WTC11 (cell line): Measurements from ENCODE around the gene DHRS7.

Source experiments
- CBFB ChIP-seq: sonication (generic); formaldehyde crosslinking; IDR thresholded peaks from 2 replicates; pipeline ENCODE4 v1.8.1; 2022; ENCODE audit warnings: mild to moderate bottlenecking, low read depth, missing genetic modification reagents
- CREM ChIP-seq: sonication (generic); formaldehyde crosslinking; IDR thresholded peaks from 2 replicates; pipeline ENCODE4 v1.8.1; 2022; ENCODE audit warnings: mild to moderate bottlenecking, missing genetic modification reagents, moderate library complexity
- FOXK1 ChIP-seq: sonication (generic); formaldehyde crosslinking; IDR thresholded peaks from 2 replicates; pipeline ENCODE4 v1.8.0; 2022; ENCODE audit warnings: mild to moderate bottlenecking, moderate library complexity, missing genetic modification reagents
- JUN ChIP-seq: sonication (generic); formaldehyde crosslinking; IDR thresholded peaks from 2 replicates; pipeline ENCODE4 v1.8.0; 2023; ENCODE audit warnings: mild to moderate bottlenecking, missing genetic modification reagents
- SP1 ChIP-seq: sonication (generic); formaldehyde crosslinking; conservative IDR thresholded peaks from 2 replicates; pipeline ENCODE4 v1.8.1; 2022; ENCODE audit warnings: missing genetic modification reagents
- TCF7 ChIP-seq: sonication (generic); formaldehyde crosslinking; IDR thresholded peaks from 2 replicates; pipeline ENCODE4 v1.8.0; 2022; ENCODE audit warnings: mild to moderate bottlenecking, low read depth, missing genetic modification reagents, moderate library complexity
- TF ChIP-seq, protein P1 (sequence below): fragments of 200-600 bp; IDR thresholded peaks from 2 replicates; pipeline ENCODE4 v1.8.0; 2022; ENCODE audit warnings: antibody characterized with exemption
- TF ChIP-seq, protein P2 (sequence below): sonication (generic); formaldehyde crosslinking; IDR thresholded peaks from 2 replicates; pipeline ENCODE4 v1.8.1; 2023; ENCODE audit warnings: mild to moderate bottlenecking, missing genetic modification reagents, moderate library complexity
- TF ChIP-seq, protein P3 (sequence below): sonication (generic); formaldehyde crosslinking; IDR thresholded peaks from 2 replicates; pipeline ENCODE4 v1.8.1; 2023; ENCODE audit warnings: mild to moderate bottlenecking, missing genetic modification reagents, moderate library complexity
- TF ChIP-seq, protein P4 (sequence below): sonication (generic); formaldehyde crosslinking; conservative IDR thresholded peaks from 2 replicates; pipeline ENCODE4 v1.8.1; 2022; ENCODE audit warnings: mild to moderate bottlenecking, missing genetic modification reagents
- TF ChIP-seq, protein P5 (sequence below): sonication (generic); formaldehyde crosslinking; IDR thresholded peaks from 2 replicates; pipeline ENCODE4 v1.8.1; 2022; ENCODE audit warnings: low read depth, missing genetic modification reagents, borderline replicate concordance
- TF ChIP-seq, protein P6 (sequence below): sonication (generic); formaldehyde crosslinking; IDR thresholded peaks from 2 replicates; pipeline ENCODE4 v1.8.0; 2022; ENCODE audit warnings: mild to moderate bottlenecking, missing genetic modification reagents

DNA sequence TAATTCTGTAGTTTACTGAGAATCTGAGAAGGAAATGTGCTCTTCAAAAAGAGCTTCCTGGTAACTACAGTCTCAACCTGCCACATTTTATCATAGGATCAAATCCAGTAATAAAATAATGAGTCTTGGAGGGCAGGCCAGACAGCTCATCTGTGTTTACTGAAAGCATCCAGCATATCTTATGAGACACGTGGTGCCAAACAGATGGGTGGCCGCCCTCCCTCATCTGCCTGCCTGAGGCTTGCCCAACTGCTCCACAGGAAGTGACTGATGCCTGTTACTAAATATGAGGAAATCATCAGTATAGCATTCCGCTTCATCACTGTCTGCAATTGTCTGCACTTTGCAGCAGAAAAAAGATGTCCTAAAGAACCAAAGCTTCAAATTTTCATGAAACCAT, 13.5 kb downstream of the DHRS7 start:
- TF ChIP-seq, protein P1, sequence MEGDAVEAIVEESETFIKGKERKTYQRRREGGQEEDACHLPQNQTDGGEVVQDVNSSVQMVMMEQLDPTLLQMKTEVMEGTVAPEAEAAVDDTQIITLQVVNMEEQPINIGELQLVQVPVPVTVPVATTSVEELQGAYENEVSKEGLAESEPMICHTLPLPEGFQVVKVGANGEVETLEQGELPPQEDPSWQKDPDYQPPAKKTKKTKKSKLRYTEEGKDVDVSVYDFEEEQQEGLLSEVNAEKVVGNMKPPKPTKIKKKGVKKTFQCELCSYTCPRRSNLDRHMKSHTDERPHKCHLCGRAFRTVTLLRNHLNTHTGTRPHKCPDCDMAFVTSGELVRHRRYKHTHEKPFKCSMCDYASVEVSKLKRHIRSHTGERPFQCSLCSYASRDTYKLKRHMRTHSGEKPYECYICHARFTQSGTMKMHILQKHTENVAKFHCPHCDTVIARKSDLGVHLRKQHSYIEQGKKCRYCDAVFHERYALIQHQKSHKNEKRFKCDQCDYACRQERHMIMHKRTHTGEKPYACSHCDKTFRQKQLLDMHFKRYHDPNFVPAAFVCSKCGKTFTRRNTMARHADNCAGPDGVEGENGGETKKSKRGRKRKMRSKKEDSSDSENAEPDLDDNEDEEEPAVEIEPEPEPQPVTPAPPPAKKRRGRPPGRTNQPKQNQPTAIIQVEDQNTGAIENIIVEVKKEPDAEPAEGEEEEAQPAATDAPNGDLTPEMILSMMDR, result no peak
- TF ChIP-seq TCF7 (no peak), JUN (CRISPR knock-in tag) (no peak), SP1 (no peak), CREM (CRISPR knock-in tag) (no peak), CBFB (CRISPR knock-in tag) (no peak), FOXK1 (CRISPR knock-in tag) (no peak)
- TF ChIP-seq, protein P2, sequence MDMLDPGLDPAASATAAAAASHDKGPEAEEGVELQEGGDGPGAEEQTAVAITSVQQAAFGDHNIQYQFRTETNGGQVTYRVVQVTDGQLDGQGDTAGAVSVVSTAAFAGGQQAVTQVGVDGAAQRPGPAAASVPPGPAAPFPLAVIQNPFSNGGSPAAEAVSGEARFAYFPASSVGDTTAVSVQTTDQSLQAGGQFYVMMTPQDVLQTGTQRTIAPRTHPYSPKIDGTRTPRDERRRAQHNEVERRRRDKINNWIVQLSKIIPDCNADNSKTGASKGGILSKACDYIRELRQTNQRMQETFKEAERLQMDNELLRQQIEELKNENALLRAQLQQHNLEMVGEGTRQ (CRISPR knock-in tag), result no peak
- TF ChIP-seq, protein P3, sequence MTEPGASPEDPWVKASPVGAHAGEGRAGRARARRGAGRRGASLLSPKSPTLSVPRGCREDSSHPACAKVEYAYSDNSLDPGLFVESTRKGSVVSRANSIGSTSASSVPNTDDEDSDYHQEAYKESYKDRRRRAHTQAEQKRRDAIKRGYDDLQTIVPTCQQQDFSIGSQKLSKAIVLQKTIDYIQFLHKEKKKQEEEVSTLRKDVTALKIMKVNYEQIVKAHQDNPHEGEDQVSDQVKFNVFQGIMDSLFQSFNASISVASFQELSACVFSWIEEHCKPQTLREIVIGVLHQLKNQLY (CRISPR knock-in tag), result no peak
- TF ChIP-seq, protein P4, sequence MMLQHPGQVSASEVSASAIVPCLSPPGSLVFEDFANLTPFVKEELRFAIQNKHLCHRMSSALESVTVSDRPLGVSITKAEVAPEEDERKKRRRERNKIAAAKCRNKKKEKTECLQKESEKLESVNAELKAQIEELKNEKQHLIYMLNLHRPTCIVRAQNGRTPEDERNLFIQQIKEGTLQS (CRISPR knock-in tag), result no peak
- TF ChIP-seq, protein P5, sequence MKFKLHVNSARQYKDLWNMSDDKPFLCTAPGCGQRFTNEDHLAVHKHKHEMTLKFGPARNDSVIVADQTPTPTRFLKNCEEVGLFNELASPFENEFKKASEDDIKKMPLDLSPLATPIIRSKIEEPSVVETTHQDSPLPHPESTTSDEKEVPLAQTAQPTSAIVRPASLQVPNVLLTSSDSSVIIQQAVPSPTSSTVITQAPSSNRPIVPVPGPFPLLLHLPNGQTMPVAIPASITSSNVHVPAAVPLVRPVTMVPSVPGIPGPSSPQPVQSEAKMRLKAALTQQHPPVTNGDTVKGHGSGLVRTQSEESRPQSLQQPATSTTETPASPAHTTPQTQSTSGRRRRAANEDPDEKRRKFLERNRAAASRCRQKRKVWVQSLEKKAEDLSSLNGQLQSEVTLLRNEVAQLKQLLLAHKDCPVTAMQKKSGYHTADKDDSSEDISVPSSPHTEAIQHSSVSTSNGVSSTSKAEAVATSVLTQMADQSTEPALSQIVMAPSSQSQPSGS (CRISPR knock-in tag), result no peak
- TF ChIP-seq, protein P6, sequence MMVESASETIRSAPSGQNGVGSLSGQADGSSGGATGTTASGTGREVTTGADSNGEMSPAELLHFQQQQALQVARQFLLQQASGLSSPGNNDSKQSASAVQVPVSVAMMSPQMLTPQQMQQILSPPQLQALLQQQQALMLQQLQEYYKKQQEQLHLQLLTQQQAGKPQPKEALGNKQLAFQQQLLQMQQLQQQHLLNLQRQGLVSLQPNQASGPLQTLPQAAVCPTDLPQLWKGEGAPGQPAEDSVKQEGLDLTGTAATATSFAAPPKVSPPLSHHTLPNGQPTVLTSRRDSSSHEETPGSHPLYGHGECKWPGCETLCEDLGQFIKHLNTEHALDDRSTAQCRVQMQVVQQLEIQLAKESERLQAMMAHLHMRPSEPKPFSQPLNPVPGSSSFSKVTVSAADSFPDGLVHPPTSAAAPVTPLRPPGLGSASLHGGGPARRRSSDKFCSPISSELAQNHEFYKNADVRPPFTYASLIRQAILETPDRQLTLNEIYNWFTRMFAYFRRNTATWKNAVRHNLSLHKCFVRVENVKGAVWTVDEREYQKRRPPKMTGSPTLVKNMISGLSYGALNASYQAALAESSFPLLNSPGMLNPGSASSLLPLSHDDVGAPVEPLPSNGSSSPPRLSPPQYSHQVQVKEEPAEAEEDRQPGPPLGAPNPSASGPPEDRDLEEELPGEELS (CRISPR knock-in tag), result no peak
